SK-N-SH (cell line): ENCODE measurements around the gene IGF1R. TPM values are rescaled to one million over a fixed set of nuclear protein-coding genes. Genes with fewer than 3 reads are reported as not detected.

Experiments used
- CTCF ChIA-PET: fragments of 300-600, 350-600 bp; formaldehyde crosslinking; extraction: SDS; loops from one replicate; lab custom pipeline; 2021; lab: Yijun Ruan, JAX
- POLR2A ChIA-PET: fragments of 350-600 bp; sonication (Branson Sonifier 250); formaldehyde crosslinking; extraction: SDS; loops from one replicate; lab custom pipeline; 2020; ENCODE audit warnings: antibody characterized with exemption, inconsistent platforms; lab: Yijun Ruan, JAX
- DNase-seq: peaks from one replicate; pipeline ENCODE4 v3.0.0; 2012
- H2AFZ ChIP-seq: fragments of 200-600 bp; sonication (generic); 2 replicates; pipeline ENCODE4 v1.8.1; 2016; ENCODE audit warnings: antibody characterized with exemption, mild to moderate bottlenecking, low read depth
- H3F3A ChIP-seq: fragments of 200-600 bp; sonication (generic); replicated peaks from 2 replicates; pipeline ENCODE3; 2016; ENCODE audit warnings: antibody characterized with exemption, mild to moderate bottlenecking; ENCODE audit not compliant: insufficient read depth
- H3K27ac ChIP-seq, 2 experiments: fragments of 200-500 bp in 1 of 2; fragments of 200-600 bp in 1 of 2; sonication (Bioruptor generic) in 1 of 2; sonication (generic), shearing (Covaris generic) in 1 of 2; 2 replicates each; pipeline versions ENCODE4 v1.5.1 to v1.6.1; 2014 to 2016; ENCODE audit warnings: low read depth in 2 of 2, inconsistent platforms in 1 of 2, low read length in 1 of 2, mild to moderate bottlenecking in 1 of 2, mixed read lengths in 1 of 2
- H3K27me3 ChIP-seq: fragments of 200-600 bp; sonication (generic), shearing (Covaris generic); 2 replicates; pipeline ENCODE4 v1.6.1; 2016; ENCODE audit warnings: mixed run types; ENCODE audit not compliant: insufficient read depth
- H3K36me3 ChIP-seq, 2 experiments: fragments of 200-500 bp in 1 of 2; fragments of 200-600 bp in 1 of 2; sonication (Bioruptor generic) in 1 of 2; sonication (generic) in 1 of 2; replicated peaks in 1 of 2; 2 replicates each; pipeline versions ENCODE3 to v1.5.1; 2014 to 2016; ENCODE audit warnings: low read length in 1 of 2, mild to moderate bottlenecking in 1 of 2; ENCODE audit not compliant: insufficient read depth in 2 of 2, control insufficient read depth in 1 of 2
- H3K4me1 ChIP-seq, 2 experiments: fragments of 200-500 bp in 1 of 2; fragments of 200-600 bp in 1 of 2; sonication (Bioruptor generic) in 1 of 2; sonication (generic), shearing (Covaris generic) in 1 of 2; 2 replicates each; pipeline versions ENCODE4 v1.5.1 to v1.6.1; 2014 to 2016; ENCODE audit warnings: low read depth in 1 of 2, low read length in 1 of 2, mixed run types in 1 of 2; ENCODE audit not compliant: insufficient read depth in 2 of 2, control insufficient read depth in 1 of 2
- H3K4me2 ChIP-seq: fragments of 200-600 bp; sonication (generic), shearing (Covaris generic); 2 replicates; pipeline ENCODE4 v1.6.1; 2017; ENCODE audit warnings: mixed run types
- H3K4me3 ChIP-seq, 2 experiments: fragments of 200-500 bp in 1 of 2; fragments of 200-600 bp in 1 of 2; sonication (Bioruptor generic) in 1 of 2; sonication (generic), shearing (Covaris generic) in 1 of 2; 2 replicates each; pipeline versions ENCODE4 v1.5.1 to v1.8.1; 2014 to 2016; ENCODE audit warnings: low read depth in 2 of 2, inconsistent platforms in 1 of 2, low read length in 1 of 2, mild to moderate bottlenecking in 1 of 2, mixed read lengths in 1 of 2, moderate library complexity in 1 of 2
- H3K79me2 ChIP-seq: fragments of 200-600 bp; sonication (generic); 2 replicates; pipeline ENCODE4 v1.8.1; 2017; ENCODE audit warnings: mild to moderate bottlenecking; ENCODE audit not compliant: insufficient read depth
- H3K9ac ChIP-seq: fragments of 200-600 bp; sonication (generic); 2 replicates; pipeline ENCODE4 v1.6.1; 2017; ENCODE audit warnings: mixed run types
- H3K9me2 ChIP-seq: fragments of 200-600 bp; sonication (generic); 2 replicates; pipeline ENCODE4 v1.6.1; 2017; ENCODE audit warnings: mixed run types
- H3K9me3 ChIP-seq: fragments of 200-600 bp; sonication (generic); 2 replicates; pipeline ENCODE4 v1.6.1; 2017; ENCODE audit warnings: mixed run types, mild to moderate bottlenecking, moderate library complexity
- H4K20me1 ChIP-seq: fragments of 200-600 bp; sonication (generic); 2 replicates; pipeline ENCODE4 v1.6.1; 2017; ENCODE audit warnings: mild to moderate bottlenecking, mixed run types; ENCODE audit not compliant: insufficient read depth
- CHD2 ChIP-seq: fragments of 150-350 bp; IDR thresholded peaks from 2 replicates; pipeline ENCODE4 v1.6.1; 2018; ENCODE audit warnings: low read length; ENCODE audit not compliant: partially characterized antibody
- CTCF ChIP-seq: fragments of 200-600 bp; sonication (generic); IDR thresholded peaks from 2 replicates; pipeline ENCODE4 v1.6.1; 2017; ENCODE audit warnings: antibody characterized with exemption, mild to moderate bottlenecking, moderate library complexity
- ELF1 ChIP-seq: IDR thresholded peaks from 2 replicates; pipeline ENCODE4 v1.4.0; 2012
- EZH2phosphoT487 ChIP-seq: fragments of 200-600 bp; sonication (generic); IDR thresholded peaks from 2 replicates; pipeline ENCODE4 v1.6.1; 2017; ENCODE audit warnings: low read depth, mixed run types, mild to moderate bottlenecking, antibody characterized with exemption, moderate library complexity, borderline replicate concordance
- FOXJ3 ChIP-seq: sonication (generic); formaldehyde crosslinking; IDR thresholded peaks from 2 replicates; pipeline ENCODE4 v1.5.1; 2020; ENCODE audit warnings: mild to moderate bottlenecking, missing genetic modification reagents
- GABPA ChIP-seq: IDR thresholded peaks from 2 replicates; pipeline ENCODE4 v1.4.0; 2012; ENCODE audit warnings: low read depth, mild to moderate bottlenecking
- JUND ChIP-seq: IDR thresholded peaks from 2 replicates; pipeline ENCODE4 v1.4.0; 2012
- PBX3 ChIP-seq: IDR thresholded peaks from 2 replicates; pipeline ENCODE4; 2012
- RAD21 ChIP-seq: IDR thresholded peaks from 2 replicates; pipeline ENCODE4 v1.6.1; 2012; ENCODE audit warnings: mild to moderate bottlenecking, low read length
- RCOR1 ChIP-seq: fragments of 150-350 bp; IDR thresholded peaks from 2 replicates; pipeline ENCODE4 v1.6.1; 2017; ENCODE audit warnings: antibody characterized with exemption, low read length
- RFX5 ChIP-seq: IDR thresholded peaks from 2 replicates; pipeline ENCODE4 v1.6.1; 2012; ENCODE audit warnings: mild to moderate bottlenecking, improper control_type of control experiment, low read length
- RXRA ChIP-seq: IDR thresholded peaks from 2 replicates; pipeline ENCODE4 v1.4.0; 2012; ENCODE audit warnings: low read depth, mild to moderate bottlenecking, borderline replicate concordance
- SMC3 ChIP-seq: IDR thresholded peaks from 2 replicates; pipeline ENCODE4 v1.6.1; 2012; ENCODE audit warnings: low read depth, low read length, improper control_type of control experiment
- TEAD4 ChIP-seq: IDR thresholded peaks from 2 replicates; pipeline ENCODE4 v1.4.0; 2012; ENCODE audit warnings: mild to moderate bottlenecking, borderline replicate concordance; ENCODE audit not compliant: insufficient read depth
- YY1 ChIP-seq: IDR thresholded peaks from 2 replicates; pipeline ENCODE4 v1.4.0; 2012; ENCODE audit warnings: low read depth, mild to moderate bottlenecking
- WGBS: methylation state at CpG from one replicate; pipeline ENCODE4 v1.1.6; 2017; ENCODE audit warnings: low lambda C conversion rate; 5-methylcytosine and 5-hydroxymethylcytosine counted together
- polyA plus RNA-seq, 3 experiments: library from polyadenylated mRNA; depleted of rRNA; stranded (reverse); fragments of >200 nt; gene quantifications; 2 replicates each; pipeline ENCODE4 v1.2.3, GENCODE V29; 2012
- TF ChIP-seq, protein P1 (sequence below): IDR thresholded peaks from 2 replicates; pipeline ENCODE4 v1.4.0; 2012; ENCODE audit warnings: low read depth, borderline replicate concordance
- TF ChIP-seq, protein P2 (sequence below): IDR thresholded peaks from 2 replicates; pipeline ENCODE4 v1.4.0; 2012; ENCODE audit warnings: low read depth, borderline replicate concordance

Gene IGF1R
- polyA plus RNA-seq, 1 of the 3 experiments (the other 2 are of a cell fraction), result 9.5 TPM

- Histone ChIP-seq H3K79me2 (peaks cover 96% of the 10 kb centered on the region), H3K36me3 (no peaks in the 10 kb centered on the region), H3K9me3 (no peaks in the 10 kb centered on the region), H3K27me3 (no peaks in the 10 kb centered on the region), H3K9me2 (no peaks in the 10 kb centered on the region), H3F3A (peaks cover 4% of the 10 kb centered on the region), H3K9ac (no peak overlapping the region), H3K27ac (no peak overlapping the region), H4K20me1 (peaks cover 70% of the 10 kb centered on the region), H3K4me2 (no peak overlapping the region), H2AFZ (no peak overlapping the region), H3K4me1 (peaks cover 7 to 41% of the 10 kb centered on the region in 2 experiments; a peak in 3 of 4 replicates), H3K4me3 (no peak overlapping the region)
- TF ChIP-seq CTCF (no peak), FOXJ3 (CRISPR knock-in tag) (no peak), ELF1 (no peak), EZH2phosphoT487 (no peak), RXRA (no peak), RAD21 (no peak), JUND (no peak), RFX5 (no peak), SMC3 (no peak)
- TF ChIP-seq, protein P1, sequence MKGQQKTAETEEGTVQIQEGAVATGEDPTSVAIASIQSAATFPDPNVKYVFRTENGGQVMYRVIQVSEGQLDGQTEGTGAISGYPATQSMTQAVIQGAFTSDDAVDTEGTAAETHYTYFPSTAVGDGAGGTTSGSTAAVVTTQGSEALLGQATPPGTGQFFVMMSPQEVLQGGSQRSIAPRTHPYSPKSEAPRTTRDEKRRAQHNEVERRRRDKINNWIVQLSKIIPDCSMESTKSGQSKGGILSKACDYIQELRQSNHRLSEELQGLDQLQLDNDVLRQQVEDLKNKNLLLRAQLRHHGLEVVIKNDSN, result no peak
- ChIA-PET CTCF (no interaction called here), POLR2A (no interaction called here)
- WGBS, result 100% methylated on average over 2 of the region's 2 CpGs
- no peak for DNase-seq
These were observed 43.9 kb downstream of the IGF1R start for GRCh38 chr15:98692213-98692612.

DNA sequence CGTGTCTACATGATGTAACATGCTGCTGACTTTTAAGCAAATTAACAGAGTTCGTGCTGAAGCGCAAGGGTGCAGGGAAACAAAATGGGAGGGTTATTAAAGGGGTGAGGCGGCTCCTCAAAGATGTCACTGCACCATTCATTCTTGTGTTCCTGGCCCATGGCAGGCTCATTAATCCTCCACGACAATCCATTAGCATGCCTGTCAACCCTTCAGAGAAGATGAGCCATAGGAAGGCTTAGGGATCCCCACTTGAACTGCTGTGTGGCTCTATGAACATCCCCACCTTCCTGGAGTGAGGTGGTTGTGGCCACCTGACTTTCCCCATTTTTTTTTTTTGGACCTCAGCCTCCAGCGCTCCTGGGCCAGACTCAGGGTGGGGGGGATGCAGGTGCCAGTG is 45.8 kb downstream of the IGF1R start:
- WGBS, result 96% methylated on average over 6 of the region's 6 CpGs
- no peak for TF ChIP-seq FOXJ3 (CRISPR knock-in tag)
- TF ChIP-seq RCOR1, result no peak
- no peak for TF ChIP-seq TEAD4
- TF ChIP-seq YY1, result no peak
- no peak for TF ChIP-seq RFX5
- no peak for TF ChIP-seq PBX3
- TF ChIP-seq CHD2, result no peak
- TF ChIP-seq, protein P1, result no peak
- TF ChIP-seq, protein P2, sequence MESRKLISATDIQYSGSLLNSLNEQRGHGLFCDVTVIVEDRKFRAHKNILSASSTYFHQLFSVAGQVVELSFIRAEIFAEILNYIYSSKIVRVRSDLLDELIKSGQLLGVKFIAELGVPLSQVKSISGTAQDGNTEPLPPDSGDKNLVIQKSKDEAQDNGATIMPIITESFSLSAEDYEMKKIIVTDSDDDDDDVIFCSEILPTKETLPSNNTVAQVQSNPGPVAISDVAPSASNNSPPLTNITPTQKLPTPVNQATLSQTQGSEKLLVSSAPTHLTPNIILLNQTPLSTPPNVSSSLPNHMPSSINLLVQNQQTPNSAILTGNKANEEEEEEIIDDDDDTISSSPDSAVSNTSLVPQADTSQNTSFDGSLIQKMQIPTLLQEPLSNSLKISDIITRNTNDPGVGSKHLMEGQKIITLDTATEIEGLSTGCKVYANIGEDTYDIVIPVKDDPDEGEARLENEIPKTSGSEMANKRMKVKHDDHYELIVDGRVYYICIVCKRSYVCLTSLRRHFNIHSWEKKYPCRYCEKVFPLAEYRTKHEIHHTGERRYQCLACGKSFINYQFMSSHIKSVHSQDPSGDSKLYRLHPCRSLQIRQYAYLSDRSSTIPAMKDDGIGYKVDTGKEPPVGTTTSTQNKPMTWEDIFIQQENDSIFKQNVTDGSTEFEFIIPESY, result no peak
- TF ChIP-seq GABPA, result no peak
- no peaks in the 10 kb centered on the region for H3K9me2 ChIP-seq
- ChIA-PET CTCF (no interaction called here), POLR2A (no interaction called here)
- H3K4me3 ChIP-seq, result no peak overlapping the region
- no peak overlapping the region for H2AFZ ChIP-seq
- no peaks in the 10 kb centered on the region for H3K9me3 ChIP-seq
- no peak overlapping the region for H3K9ac ChIP-seq
- H4K20me1 ChIP-seq, result peaks cover 69% of the 10 kb centered on the region
- peaks cover 96% of the 10 kb centered on the region for H3K79me2 ChIP-seq
- H3K36me3 ChIP-seq, result no peaks in the 10 kb centered on the region
- H3K4me2 ChIP-seq, result no peak overlapping the region
- H3K27me3 ChIP-seq, result no peaks in the 10 kb centered on the region
- H3K27ac ChIP-seq, result no peak overlapping the region
- H3K4me1 ChIP-seq, result peaks cover 7 to 38% of the 10 kb centered on the region in 2 experiments; a peak in 3 of 4 replicates
- DNase-seq, result no peak
- peaks cover 4% of the 10 kb centered on the region for H3F3A ChIP-seq
